Neuron (in vitro differentiated cells): ENCODE measurements around the gene RBKS.
"Not testable (repeated sequence)": the region's sequence is repeated elsewhere in the genome, so short reads cannot be mapped to it uniquely, and the experiment has no call there.

ENCODE experiments used
- H2AFZ ChIP-seq: one replicate; pipeline ENCODE4 v1.6.1; 2013; ENCODE audit warnings: low read depth, mild to moderate bottlenecking, inconsistent platforms, low read length, moderate library complexity
- H3K27me3 ChIP-seq: one replicate; pipeline ENCODE4 v1.6.1; 2013; ENCODE audit warnings: low read length; ENCODE audit not compliant: insufficient read depth
- H3K36me3 ChIP-seq: one replicate; pipeline ENCODE4 v1.6.1; 2013; ENCODE audit warnings: low read length; ENCODE audit not compliant: insufficient read depth
- H3K4me1 ChIP-seq: one replicate; pipeline ENCODE4 v1.6.1; 2013; ENCODE audit warnings: low read length; ENCODE audit not compliant: insufficient read depth
- H3K4me3 ChIP-seq: 2 replicates; pipeline ENCODE4 v1.5.1; 2013; ENCODE audit warnings: mild to moderate bottlenecking, low read length, moderate library complexity
- H3K9me3 ChIP-seq: one replicate; pipeline ENCODE4 v1.6.1; 2013; ENCODE audit warnings: low read length

RBKS gene

GRCh38 chr2:27771548-27772335 is 118.4 kb downstream of the RBKS start, which contains the start of gene MRPL33:
MRPL33 (plus strand) TSS chr2:27771719; CDS start chr2:27771778, 59 bp downstream.
- peaks cover 5% of the 10 kb centered on the region for H3K27me3 ChIP-seq
- peak within 1 kb of the TSS; percentile 87 for H3K4me3 ChIP-seq
- H3K9me3 ChIP-seq: no peaks in the 10 kb centered on the region
- peaks cover 17% of the 10 kb centered on the region for H3K36me3 ChIP-seq
- H2AFZ ChIP-seq: peak within 1 kb of the TSS; percentile 73
- peaks cover 17% of the 10 kb centered on the region for H3K4me1 ChIP-seq

DNA sequence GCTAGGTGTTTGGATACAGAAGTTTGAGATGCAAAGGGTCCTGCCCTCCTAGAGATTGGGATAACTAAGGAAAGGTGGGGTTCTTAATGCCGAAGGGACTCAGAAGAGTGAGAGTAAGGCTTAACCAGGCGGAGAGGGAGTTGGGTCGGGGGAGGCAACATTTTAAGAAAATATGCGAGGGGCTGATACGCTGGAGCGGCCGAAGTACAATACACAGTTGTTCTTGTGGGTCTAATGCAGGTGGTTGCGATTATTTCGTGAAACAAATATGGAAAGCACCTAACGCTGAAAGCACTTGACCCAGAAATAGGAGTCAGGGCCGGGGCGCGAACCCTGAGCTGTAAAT is 119.0 kb downstream of the RBKS start:
- Histone ChIP-seq H3K9me3 (no peaks in the 10 kb centered on the region), H2AFZ (peak overlapping the region; percentile 73), H3K27me3 (peaks cover 7% of the 10 kb centered on the region), H3K36me3 (peaks cover 17% of the 10 kb centered on the region), H3K4me1 (peaks cover 17% of the 10 kb centered on the region), H3K4me3 (peak overlapping the region; percentile 87)

DNA sequence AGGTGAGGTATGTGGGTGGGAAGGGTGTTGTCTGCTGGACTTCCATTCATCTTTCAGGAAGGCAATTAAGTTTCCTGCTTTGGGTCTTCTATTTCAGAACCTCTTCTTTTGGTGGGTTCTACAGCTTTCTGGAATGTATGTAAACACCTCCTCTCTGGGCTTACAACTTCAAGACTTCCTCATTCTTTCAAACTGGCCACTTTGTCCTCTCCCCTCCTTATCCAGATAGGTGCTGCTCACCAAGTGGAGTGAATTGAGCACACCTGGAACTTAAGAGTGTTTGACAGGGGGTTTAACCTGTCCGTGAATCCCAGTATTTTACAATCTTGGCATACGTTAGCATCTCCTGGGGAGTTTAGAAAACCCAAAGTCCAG is 123.9 kb downstream of the RBKS start:
- no peak overlapping the region for H2AFZ ChIP-seq
- peaks cover 9% of the 10 kb centered on the region for H3K27me3 ChIP-seq
- no peaks in the 10 kb centered on the region for H3K4me1 ChIP-seq
- no peaks in the 10 kb centered on the region for H3K36me3 ChIP-seq
- no peaks in the 10 kb centered on the region for H3K9me3 ChIP-seq
- H3K4me3 ChIP-seq: no peak overlapping the region

DNA sequence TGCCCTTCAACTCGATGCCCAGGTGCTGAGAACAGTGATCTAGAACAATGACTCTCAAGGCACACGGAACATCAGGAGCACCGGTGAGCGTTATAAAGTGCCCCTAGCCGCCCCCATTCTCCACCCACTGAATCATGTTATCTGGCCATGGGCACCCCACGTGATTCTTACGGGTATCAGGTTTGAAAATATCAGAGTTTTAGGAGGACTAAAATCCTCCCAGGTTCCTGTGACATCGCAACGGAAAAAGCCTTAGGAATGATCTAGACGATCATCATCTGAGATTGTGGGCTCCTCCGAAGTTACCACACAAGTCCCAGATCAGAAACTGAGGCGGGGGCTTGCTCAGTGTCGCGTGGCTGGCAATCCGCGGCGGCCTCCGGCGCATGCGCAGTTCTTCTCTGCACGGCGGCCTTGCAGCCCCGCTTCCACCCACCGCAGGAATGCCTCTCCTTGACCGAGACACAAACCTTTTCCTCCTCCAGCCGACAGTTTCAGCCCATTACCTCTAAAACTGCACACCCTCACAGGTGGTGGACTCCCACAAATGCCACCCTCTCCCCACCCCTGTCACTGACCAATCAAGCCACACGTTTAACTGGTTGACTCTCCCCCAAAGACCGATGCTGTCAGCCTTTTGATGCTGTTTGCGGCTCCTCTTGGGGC is 124.4 kb downstream of the RBKS start:
- Histone ChIP-seq H3K4me3 (no peak overlapping the region), H3K27me3 (peaks cover 9% of the 10 kb centered on the region), H3K36me3 (no peaks in the 10 kb centered on the region), H3K4me1 (no peaks in the 10 kb centered on the region), H2AFZ (no peak overlapping the region), H3K9me3 (no peaks in the 10 kb centered on the region)

DNA sequence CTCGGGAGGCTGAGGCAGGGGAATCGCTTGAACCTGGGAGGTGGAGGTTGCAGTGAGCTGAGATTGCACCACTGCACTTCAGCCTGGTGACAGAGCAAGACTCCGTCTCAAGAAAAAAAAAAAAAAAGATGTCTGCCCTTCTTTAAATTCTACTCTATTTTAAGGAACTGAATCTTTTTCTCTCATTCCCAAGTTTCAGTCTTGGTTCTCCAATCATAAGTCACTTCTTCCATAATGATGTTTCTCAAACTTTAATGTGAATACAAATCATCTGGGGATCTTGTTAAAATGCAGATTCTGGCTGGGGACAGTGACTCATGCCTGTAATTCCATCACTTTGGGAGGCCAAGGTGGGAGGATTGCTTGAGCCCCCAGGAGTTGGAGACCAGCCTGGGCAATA is 125.7 kb downstream of the RBKS start:
- H3K27me3 ChIP-seq, H3K9me3 ChIP-seq, H2AFZ ChIP-seq, H3K36me3 ChIP-seq, H3K4me3 ChIP-seq, H3K4me1 ChIP-seq: not testable (repeated sequence)

- H3K4me1 ChIP-seq: no peaks in the 10 kb centered on the region
- no peak overlapping the region for H3K4me3 ChIP-seq
- no peak overlapping the region for H2AFZ ChIP-seq
- no peaks in the 10 kb centered on the region for H3K9me3 ChIP-seq
- peaks cover 9% of the 10 kb centered on the region for H3K27me3 ChIP-seq
- no peaks in the 10 kb centered on the region for H3K36me3 ChIP-seq
Observed at GRCh38 chr2:27763907-27764267, 126.3 kb downstream of the RBKS start.

DNA sequence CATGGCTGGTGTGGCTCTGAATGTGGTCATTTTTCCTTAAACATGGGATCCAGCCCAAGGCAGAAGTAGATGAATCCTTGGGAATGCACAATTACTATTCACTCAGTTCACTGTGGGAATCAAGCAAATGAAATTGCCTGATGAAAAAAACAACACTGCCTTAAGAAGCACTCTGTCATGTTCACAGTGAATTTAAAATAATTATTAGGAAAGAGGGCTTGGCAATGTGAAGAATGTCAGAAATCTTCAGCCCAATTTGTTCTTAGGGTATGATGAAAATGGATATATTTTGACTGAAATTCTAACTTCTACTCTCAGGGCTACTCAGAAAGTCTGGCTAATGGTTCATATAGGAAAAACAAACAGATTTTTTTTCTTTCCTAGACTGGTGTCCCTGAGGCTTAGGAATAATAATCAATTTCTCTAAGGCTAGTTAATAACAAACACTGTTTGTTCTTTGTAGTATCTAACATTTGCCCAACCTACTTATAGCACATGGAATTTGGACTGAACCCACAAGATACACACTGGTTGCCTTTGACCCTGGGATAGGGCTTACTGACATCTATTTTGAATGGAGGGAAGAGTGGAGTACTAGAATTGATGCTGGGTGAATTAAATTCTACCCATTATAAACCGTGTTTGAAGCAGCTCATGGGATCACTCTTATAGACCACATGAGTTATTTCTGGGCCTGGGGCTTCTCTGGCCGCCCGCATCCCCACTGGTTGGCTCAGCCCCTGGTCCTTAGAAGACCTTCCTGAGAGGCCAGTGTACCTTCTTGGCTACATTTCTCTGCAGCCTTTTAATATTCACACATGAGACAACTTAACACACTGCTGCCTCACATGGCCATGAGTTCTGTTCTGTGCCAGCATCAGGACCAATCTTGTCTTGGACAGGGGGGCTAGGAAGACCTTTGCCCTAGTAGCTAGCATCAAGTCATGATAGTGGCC is 127.0 kb downstream of the RBKS start:
- Histone ChIP-seq H3K4me1 (no peaks in the 10 kb centered on the region), H3K9me3 (no peaks in the 10 kb centered on the region), H3K27me3 (peaks cover 9% of the 10 kb centered on the region)

DNA sequence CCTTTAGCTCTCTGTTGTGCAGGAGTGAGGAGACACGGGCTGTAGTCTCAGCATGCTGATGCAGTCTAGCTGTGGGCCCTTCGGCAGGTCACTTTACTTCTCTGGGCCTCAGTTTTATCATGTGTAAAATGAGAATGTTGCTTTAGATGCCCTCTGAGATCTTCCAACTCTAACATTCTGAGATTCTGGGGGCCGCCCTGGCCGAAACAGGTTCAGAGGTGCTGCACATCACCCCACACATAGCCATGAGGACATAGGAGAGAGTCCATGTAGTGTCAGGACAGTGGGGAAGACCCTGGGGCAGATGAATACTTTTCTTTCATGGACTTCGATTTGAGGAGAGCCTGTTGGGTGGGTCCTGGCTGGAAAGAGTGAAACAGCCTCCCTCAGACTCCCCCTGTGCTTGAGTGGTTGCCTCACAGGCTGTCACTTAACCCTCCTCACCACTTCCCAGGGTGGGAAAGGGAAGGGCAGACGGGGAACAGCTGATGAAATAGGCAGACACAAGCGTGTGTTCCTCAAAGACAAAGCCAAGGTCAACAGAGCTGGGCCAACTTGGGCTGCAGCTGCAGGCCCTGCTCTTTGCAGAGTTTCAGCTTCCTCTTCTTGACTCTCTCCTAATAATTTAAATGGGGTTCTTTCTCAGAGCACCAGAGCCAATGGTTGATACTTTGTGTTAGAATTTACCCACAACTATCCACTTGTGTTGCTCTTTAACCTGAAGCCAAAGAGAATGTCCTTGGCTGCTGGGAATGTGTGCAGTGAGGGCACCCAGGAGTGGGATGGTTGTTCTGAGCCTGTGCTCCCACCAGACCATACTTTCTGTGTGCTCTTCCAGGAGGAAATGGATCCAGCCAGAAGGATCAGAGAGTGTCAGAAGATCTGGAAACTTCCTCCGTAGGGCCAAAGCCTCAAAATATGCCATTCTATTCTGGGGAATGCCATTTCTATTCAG is 133.4 kb downstream of the RBKS start:
- no peaks in the 10 kb centered on the region for H3K27me3 ChIP-seq
- no peaks in the 10 kb centered on the region for H3K36me3 ChIP-seq
- H3K4me1 ChIP-seq: peaks cover 4% of the 10 kb centered on the region
- no peak overlapping the region for H2AFZ ChIP-seq
- no peaks in the 10 kb centered on the region for H3K9me3 ChIP-seq
- no peak overlapping the region for H3K4me3 ChIP-seq

More for the DNA sequence above, 127.0 kb downstream of the RBKS start:
- no peaks in the 10 kb centered on the region for H3K36me3 ChIP-seq
- H2AFZ ChIP-seq: no peak overlapping the region
- H3K4me3 ChIP-seq: no peak overlapping the region

GRCh38 chr2:27756091-27756490 is 134.1 kb downstream of the RBKS start:
- Histone ChIP-seq H3K4me1 (peaks cover 4% of the 10 kb centered on the region), H3K9me3 (no peaks in the 10 kb centered on the region), H3K4me3 (no peak overlapping the region), H3K36me3 (no peaks in the 10 kb centered on the region), H2AFZ (no peak overlapping the region), H3K27me3 (no peaks in the 10 kb centered on the region)

DNA sequence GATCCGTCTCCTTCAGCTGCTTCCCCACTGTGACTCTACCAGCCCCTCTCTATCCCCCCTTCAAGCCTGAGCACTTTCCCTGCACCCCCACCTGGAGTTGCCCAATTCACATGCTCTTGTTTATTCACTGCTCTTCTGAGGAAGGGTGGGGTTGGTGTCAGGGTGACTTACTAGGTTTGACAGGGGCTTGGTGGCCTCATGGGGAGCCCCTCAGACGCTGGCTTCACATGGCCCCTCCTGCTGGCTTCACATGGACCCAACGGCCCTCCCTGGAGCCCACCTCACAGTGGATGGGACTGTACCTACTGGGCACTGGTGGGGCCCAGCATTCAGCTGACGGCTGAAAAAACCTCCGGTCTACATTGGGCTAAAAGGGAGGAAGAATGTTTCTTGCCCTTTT is 135.4 kb downstream of the RBKS start:
- Histone ChIP-seq H3K9me3 (no peaks in the 10 kb centered on the region), H3K4me3 (no peak overlapping the region), H2AFZ (no peak overlapping the region), H3K4me1 (peaks cover 4% of the 10 kb centered on the region), H3K36me3 (no peaks in the 10 kb centered on the region), H3K27me3 (no peaks in the 10 kb centered on the region)

DNA sequence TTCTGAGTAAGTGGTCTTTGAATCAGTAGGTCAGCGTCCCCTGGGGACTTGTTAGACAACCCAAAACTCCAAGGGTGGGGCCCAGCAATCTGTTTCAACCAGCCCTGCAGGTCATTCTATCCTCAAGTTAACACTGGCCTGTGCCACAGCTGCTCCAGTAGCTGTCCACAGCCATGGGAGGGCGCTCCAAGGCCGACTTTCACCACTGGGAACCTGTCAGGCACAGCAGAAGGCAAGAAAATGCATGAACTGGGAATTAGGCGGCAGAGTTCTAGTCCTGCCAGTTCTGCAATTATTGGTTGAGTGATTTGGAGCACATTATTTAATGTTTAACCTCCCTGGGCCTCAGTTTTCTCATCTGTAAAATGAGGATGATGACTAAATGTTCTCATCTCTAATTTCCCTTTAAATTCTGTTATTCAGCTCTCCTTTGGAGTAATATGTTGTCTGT is 136.0 kb downstream of the RBKS start:
- Histone ChIP-seq H3K27me3 (no peaks in the 10 kb centered on the region), H3K4me1 (peaks cover 4% of the 10 kb centered on the region), H3K9me3 (no peaks in the 10 kb centered on the region), H3K4me3 (no peak overlapping the region), H2AFZ (no peak overlapping the region), H3K36me3 (no peaks in the 10 kb centered on the region)

DNA sequence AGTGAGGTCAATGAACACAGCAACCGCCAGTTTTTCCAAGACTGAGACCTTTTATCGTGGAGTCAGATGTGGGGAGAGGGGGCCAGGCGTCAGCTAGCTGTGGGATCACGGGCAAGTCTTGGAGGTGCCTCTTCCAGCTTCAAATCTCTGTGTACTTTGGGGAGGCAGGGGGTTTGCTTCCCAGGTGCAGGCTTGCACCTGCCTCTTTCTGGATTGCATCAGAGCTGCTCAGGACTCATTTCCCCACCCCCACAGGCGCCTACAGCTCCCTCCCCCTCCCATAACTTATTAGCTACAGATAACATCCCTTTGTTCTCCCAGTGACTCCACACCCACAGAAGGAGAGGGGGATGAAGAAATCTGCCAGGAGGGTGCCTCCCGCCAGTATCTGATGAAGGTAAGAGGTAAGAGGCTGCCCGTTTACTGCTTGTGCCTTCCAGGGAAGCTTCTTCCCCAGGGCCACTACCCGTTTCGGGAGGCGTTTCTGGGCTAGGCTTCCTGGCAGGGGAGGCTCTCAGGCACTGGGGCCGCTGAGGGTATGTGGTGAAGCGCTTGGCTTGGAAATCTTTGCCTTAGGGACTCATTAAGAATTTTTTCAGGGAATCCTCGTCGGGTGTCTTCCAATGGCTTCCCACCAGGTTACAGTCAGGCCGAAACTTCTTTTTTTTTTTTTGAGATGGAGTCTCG is 137.5 kb downstream of the RBKS start:
- Histone ChIP-seq H3K27me3 (no peaks in the 10 kb centered on the region), H3K4me1 (peaks cover 4% of the 10 kb centered on the region), H3K4me3 (no peak overlapping the region), H3K9me3 (no peaks in the 10 kb centered on the region), H3K36me3 (no peaks in the 10 kb centered on the region), H2AFZ (no peak overlapping the region)
